CD14-positive monocyte (primary cell): ENCODE results near the gene GPR37. TPM values are rescaled to one million over a fixed set of nuclear protein-coding genes. Genes with fewer than 3 reads are reported as not detected.

ENCODE experiments used
- DNase-seq, 3 donors: peaks; one replicate each; pipeline ENCODE4 v3.0.0-alpha.2; 2011 to 2022
- H2AFZ ChIP-seq: 2 replicates; pipeline ENCODE4 v1.6.0; 2012; ENCODE audit warnings: mild to moderate bottlenecking, low read depth, low read length, inconsistent platforms; ENCODE audit not compliant: insufficient read depth, poor library complexity, severe bottlenecking
- H3K27ac ChIP-seq, 2 donors: 1 replicate in 1 of 2; 2 replicates in 1 of 2; pipeline ENCODE4 v1.5.1; 2012 to 2013; ENCODE audit warnings: low read length in 2 of 2, control low read depth in 1 of 2, inconsistent platforms in 1 of 2, low read depth in 1 of 2, mild to moderate bottlenecking in 1 of 2
- H3K27me3 ChIP-seq, 2 donors: one replicate each; pipeline versions ENCODE4 v1.6.0 to v1.6.1; 2011 to 2013; ENCODE audit warnings: low read length in 2 of 2; ENCODE audit not compliant: control insufficient read depth in 2 of 2, insufficient read depth in 2 of 2
- H3K36me3 ChIP-seq, 2 donors: replicated peaks in 1 of 2; 1 replicate in 1 of 2; 2 replicates in 1 of 2; pipeline versions ENCODE4 v1.5.1 to v1.6.1; 2012 to 2013; ENCODE audit warnings: low read length in 2 of 2, control low read depth in 1 of 2, inconsistent platforms in 1 of 2, mild to moderate bottlenecking in 1 of 2; ENCODE audit not compliant: insufficient read depth in 2 of 2, control insufficient read depth in 1 of 2
- H3K4me1 ChIP-seq, 2 donors: 1 replicate in 1 of 2; 2 replicates in 1 of 2; pipeline versions ENCODE4 v1.5.1 to v1.6.1; 2012 to 2013; ENCODE audit warnings: low read length in 2 of 2, control low read depth in 1 of 2, inconsistent platforms in 1 of 2, mild to moderate bottlenecking in 1 of 2, moderate library complexity in 1 of 2; ENCODE audit not compliant: insufficient read depth in 2 of 2, control insufficient read depth in 1 of 2
- H3K4me2 ChIP-seq: replicated peaks from 2 replicates; pipeline ENCODE3; 2012; ENCODE audit warnings: low read length, moderate library complexity, mild to moderate bottlenecking; ENCODE audit not compliant: poor library complexity, severe bottlenecking; ENCODE audit errors: extremely low read depth
- H3K4me3 ChIP-seq, 3 experiments: fragments of 200-600 bp in 1 of 3; sonication (generic) in 1 of 3; replicated peaks in 1 of 3; 1 replicate in 2 of 3; 2 replicates in 1 of 3; pipeline ENCODE4 v1.5.1; 2011 to 2013; ENCODE audit warnings: low read length in 3 of 3, mild to moderate bottlenecking in 3 of 3, control low read depth in 2 of 3, low read depth in 2 of 3, inconsistent platforms in 1 of 3, moderate library complexity in 1 of 3
- H3K79me2 ChIP-seq: 2 replicates; pipeline ENCODE4 v1.6.0; 2012; ENCODE audit warnings: mild to moderate bottlenecking, control low read depth, inconsistent platforms, low read length, moderate library complexity; ENCODE audit not compliant: insufficient read depth
- H3K9ac ChIP-seq: 2 replicates; pipeline ENCODE4 v1.6.0; 2017; ENCODE audit warnings: low read length, mild to moderate bottlenecking; ENCODE audit not compliant: insufficient read depth, poor library complexity, severe bottlenecking
- H3K9me3 ChIP-seq, 2 donors: replicated peaks in 1 of 2; 1 replicate in 1 of 2; 2 replicates in 1 of 2; pipeline versions ENCODE4 v1.5.1 to v1.6.1; 2012 to 2013; ENCODE audit warnings: low read length in 2 of 2, control low read depth in 1 of 2; ENCODE audit not compliant: control insufficient read depth in 1 of 2, insufficient read depth in 1 of 2
- H4K20me1 ChIP-seq: 2 replicates; pipeline ENCODE4 v1.6.0; 2012; ENCODE audit warnings: mild to moderate bottlenecking, low read length, control low read depth, moderate library complexity; ENCODE audit not compliant: insufficient read depth
- H3K27ac Mint-ChIP-seq, 7 donors: one replicate each; pipeline ENCODE4 v1.8.0; 2020; ENCODE audit warnings: mild to moderate bottlenecking in 7 of 7, mixed read lengths in 7 of 7, moderate library complexity in 6 of 7, inconsistent platforms in 2 of 7
- H3K27me3 Mint-ChIP-seq, 3 donors: one replicate each; pipeline ENCODE4 v1.8.0; 2021 to 2022; ENCODE audit warnings: low read depth in 3 of 3, mild to moderate bottlenecking in 3 of 3, mixed read lengths in 3 of 3, moderate library complexity in 3 of 3, inconsistent platforms in 1 of 3
- H3K36me3 Mint-ChIP-seq, 2 donors: one replicate each; pipeline ENCODE4 v1.8.0; 2020; ENCODE audit warnings: mixed read lengths in 2 of 2, inconsistent platforms in 1 of 2, mild to moderate bottlenecking in 1 of 2
- H3K4me1 Mint-ChIP-seq: one replicate; pipeline ENCODE4 v1.8.0; 2020; ENCODE audit warnings: mild to moderate bottlenecking, mixed read lengths
- H3K4me3 Mint-ChIP-seq, 2 donors: one replicate each; pipeline ENCODE4 v1.8.0; 2020; ENCODE audit warnings: mild to moderate bottlenecking in 2 of 2, mixed read lengths in 2 of 2, moderate library complexity in 1 of 2
- H3K9me3 Mint-ChIP-seq, 7 donors: one replicate each; pipeline ENCODE4 v1.8.0; 2020 to 2022; ENCODE audit warnings: mixed read lengths in 7 of 7, mild to moderate bottlenecking in 6 of 7, moderate library complexity in 6 of 7, inconsistent platforms in 2 of 7
- CTCF ChIP-seq: fragments of 200-600 bp; IDR thresholded peaks from one replicate; pipeline ENCODE4 v1.8.0; 2022; ENCODE audit warnings: antibody characterized with exemption, mild to moderate bottlenecking
- WGBS: methylation state at CpG from one replicate; pipeline ENCODE4 v1.1.5; 2013; ENCODE audit warnings: missing lambda C conversion rate; ENCODE audit not compliant: insufficient coverage; 5-methylcytosine and 5-hydroxymethylcytosine counted together
- intact Hi-C, 2 donors: fragments of 100-400 bp; cut with micrococcal nuclease; formaldehyde crosslinking; loops; one replicate each; pipeline versions ENCODE4 v1.15.0 to v1.15.1; 2023
- polyA plus RNA-seq, 3 donors: library from polyadenylated mRNA; depleted of rRNA in 1 of 3; unstranded in 2 of 3; stranded (reverse) in 1 of 3; fragments of 300-500 nt in 2 of 3; fragments of >200 nt in 1 of 3; fragmentation: Illumina TruSeq in 2 of 3; gene quantifications; 1 replicate in 2 of 3; 2 replicates in 1 of 3; pipeline ENCODE4 v1.2.3, GENCODE V29; 2012 to 2021

GPR37 gene
- polyA plus RNA-seq, 3 donors = not detected

GRCh38 chr7:124769136-124769535 is 3.5 kb upstream of the GPR37 start:
- no peaks in the 10 kb centered on the region for H3K79me2 ChIP-seq
- no peak overlapping the region for H3K9ac ChIP-seq
- no peaks in the 10 kb centered on the region for H3K36me3 ChIP-seq
- H3K27me3 ChIP-seq = peaks cover 22 to 39% of the 10 kb centered on the region in 2 donors
- H2AFZ ChIP-seq = no peak overlapping the region
- Mint-ChIP-seq H3K4me1 (peaks cover 10% of the 10 kb centered on the region), H3K27me3 (peaks cover 33 to 53% (median 38%) of the 10 kb centered on the region in 3 donors), H3K4me3 (no peak overlapping the region), H3K36me3 (peaks cover 0 to 1% of the 10 kb centered on the region in 2 donors), H3K27ac (no peak overlapping the region), H3K9me3 (peaks cover 0 to 12% (median 9%) of the 10 kb centered on the region in 7 donors)
- TF ChIP-seq CTCF = no peak
- H3K4me3 ChIP-seq = no peak overlapping the region
- no peak overlapping the region for H3K27ac ChIP-seq
- peaks cover 0 to 6% of the 10 kb centered on the region in 2 donors for H3K9me3 ChIP-seq
- WGBS = no CpG with 5 or more reads among the region's 1 CpG
- intact Hi-C loops = no loop called here
- H3K4me2 ChIP-seq = no peak overlapping the region
- peaks cover 9 to 12% of the 10 kb centered on the region in 2 donors for H3K4me1 ChIP-seq
- no peak for DNase-seq
- no peaks in the 10 kb centered on the region for H4K20me1 ChIP-seq

- peaks cover 0 to 5% of the 10 kb centered on the region in 2 donors for H3K36me3 Mint-ChIP-seq
- Histone ChIP-seq H3K36me3 (no peaks in the 10 kb centered on the region), H3K27me3 (peaks cover 28 to 45% of the 10 kb centered on the region in 2 donors), H3K9ac (no peak overlapping the region), H4K20me1 (no peaks in the 10 kb centered on the region), H3K9me3 (peaks cover 0 to 13% of the 10 kb centered on the region in 2 donors), H3K79me2 (no peaks in the 10 kb centered on the region), H3K4me3 (no peak overlapping the region), H3K4me1 (peaks cover 9 to 12% of the 10 kb centered on the region in 2 donors), H2AFZ (no peak overlapping the region), H3K4me2 (no peak overlapping the region), H3K27ac (no peak overlapping the region)
- intact Hi-C loops = no loop called here
- peaks cover 0 to 17% (median 15%) of the 10 kb centered on the region in 7 donors for H3K9me3 Mint-ChIP-seq
- H3K27me3 Mint-ChIP-seq = peaks cover 39 to 59% (median 45%) of the 10 kb centered on the region in 3 donors
- no peak overlapping the region for H3K27ac Mint-ChIP-seq
- no CpG with 5 or more reads among the region's 1 CpG for WGBS
- TF ChIP-seq CTCF = no peak
- H3K4me3 Mint-ChIP-seq = no peak overlapping the region
- no peak for DNase-seq
- peaks cover 10% of the 10 kb centered on the region for H3K4me1 Mint-ChIP-seq
These were observed 2.9 kb upstream of the GPR37 start for GRCh38 chr7:124768525-124768924.
